ENCODE results near the gene EDNRA.

- TF ChIP-seq, protein P1, sequence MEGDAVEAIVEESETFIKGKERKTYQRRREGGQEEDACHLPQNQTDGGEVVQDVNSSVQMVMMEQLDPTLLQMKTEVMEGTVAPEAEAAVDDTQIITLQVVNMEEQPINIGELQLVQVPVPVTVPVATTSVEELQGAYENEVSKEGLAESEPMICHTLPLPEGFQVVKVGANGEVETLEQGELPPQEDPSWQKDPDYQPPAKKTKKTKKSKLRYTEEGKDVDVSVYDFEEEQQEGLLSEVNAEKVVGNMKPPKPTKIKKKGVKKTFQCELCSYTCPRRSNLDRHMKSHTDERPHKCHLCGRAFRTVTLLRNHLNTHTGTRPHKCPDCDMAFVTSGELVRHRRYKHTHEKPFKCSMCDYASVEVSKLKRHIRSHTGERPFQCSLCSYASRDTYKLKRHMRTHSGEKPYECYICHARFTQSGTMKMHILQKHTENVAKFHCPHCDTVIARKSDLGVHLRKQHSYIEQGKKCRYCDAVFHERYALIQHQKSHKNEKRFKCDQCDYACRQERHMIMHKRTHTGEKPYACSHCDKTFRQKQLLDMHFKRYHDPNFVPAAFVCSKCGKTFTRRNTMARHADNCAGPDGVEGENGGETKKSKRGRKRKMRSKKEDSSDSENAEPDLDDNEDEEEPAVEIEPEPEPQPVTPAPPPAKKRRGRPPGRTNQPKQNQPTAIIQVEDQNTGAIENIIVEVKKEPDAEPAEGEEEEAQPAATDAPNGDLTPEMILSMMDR (conservative IDR thresholded peaks at IDR 0.05): no peak
- TF ChIP-seq EZH2 (IDR thresholded peaks at IDR 0.05; ENCODE audit: low read depth): no peak
Observed at GRCh38 chr4:147586637-147587036, 105.7 kb downstream of the EDNRA start.
